H1 (cell line): ENCODE results near the gene KIF26B. TPM values are rescaled to one million over a fixed set of nuclear protein-coding genes. Genes with fewer than 3 reads are reported as not detected.

Experiments
- CTCF ChIA-PET: fragments of 300-600 bp; sonication (Branson Sonifier 250); formaldehyde crosslinking; loops from one replicate; lab custom pipeline; 2021; ENCODE audit not compliant: partially characterized antibody; lab: Charles Lee
- POLR2A ChIA-PET: fragments of 300-600 bp; sonication (Branson Sonifier 250); formaldehyde crosslinking; loops from one replicate; lab custom pipeline; 2021; ENCODE audit warnings: inconsistent platforms; ENCODE audit not compliant: partially characterized antibody; lab: Charles Lee
- DNase-seq, 2 experiments: peaks; one replicate each; pipeline versions ENCODE4 v3.0.0 to v3.0.0-alpha.2; 2010 to 2022; ENCODE audit warnings: low spot score in 2 of 2, low read depth in 1 of 2, mixed read lengths in 1 of 2
- FAIRE-seq: peaks from 2 replicates; lab custom pipeline; 2011; peaks lifted over from hg19 to GRCh38; lab: Jason Lieb, UNC
- H2AFZ ChIP-seq: 2 replicates; pipeline ENCODE4 v1.8.1; 2012; ENCODE audit warnings: low read length, inconsistent platforms
- H2AK5ac ChIP-seq: 2 replicates; pipeline ENCODE4 v1.6.1; 2013; ENCODE audit warnings: low read depth, low read length
- H2BK120ac ChIP-seq: replicated peaks from 2 replicates; pipeline ENCODE3; 2013; ENCODE audit warnings: low read depth, low read length, inconsistent platforms
- H2BK12ac ChIP-seq: 2 replicates; pipeline ENCODE4 v1.6.1; 2013; ENCODE audit warnings: low read depth, low read length
- H2BK15ac ChIP-seq: 2 replicates; pipeline ENCODE4 v1.6.1; 2013; ENCODE audit warnings: low read length
- H2BK20ac ChIP-seq: 2 replicates; pipeline ENCODE4 v1.6.1; 2013; ENCODE audit warnings: low read length
- H2BK5ac ChIP-seq: 2 replicates; pipeline ENCODE4 v1.6.1; 2013; ENCODE audit warnings: low read depth, low read length
- H3K14ac ChIP-seq: 2 replicates; pipeline ENCODE4 v1.6.1; 2013; ENCODE audit warnings: inconsistent platforms; ENCODE audit not compliant: insufficient read length
- H3K18ac ChIP-seq: 2 replicates; pipeline ENCODE4 v1.6.1; 2013; ENCODE audit warnings: low read length; ENCODE audit errors: extremely low read depth
- H3K23ac ChIP-seq: 2 replicates; pipeline ENCODE4 v1.6.1; 2013; ENCODE audit warnings: inconsistent platforms; ENCODE audit not compliant: insufficient read length
- H3K23me2 ChIP-seq: 2 replicates; pipeline ENCODE4 v1.6.1; 2013; ENCODE audit warnings: low read depth, low read length
- H3K27ac ChIP-seq: 2 replicates; pipeline ENCODE4 v1.6.1; 2011; ENCODE audit warnings: low read depth, low read length, inconsistent platforms
- H3K27me3 ChIP-seq, 4 experiments: replicated peaks in 1 of 4; 1 replicate in 1 of 4; 2 replicates in 3 of 4; pipeline versions ENCODE4 v1.6.1 to v1.8.1; 2011 to 2013; ENCODE audit warnings: low read length in 3 of 4, mild to moderate bottlenecking in 3 of 4, inconsistent platforms in 2 of 4, mixed read lengths in 2 of 4, moderate library complexity in 1 of 4; ENCODE audit not compliant: control insufficient read depth in 3 of 4, insufficient read depth in 3 of 4; ENCODE audit errors: extremely low read depth in 1 of 4
- H3K36me3 ChIP-seq, 4 experiments: 2 replicates each; pipeline versions ENCODE4 v1.6.1 to v1.8.1; 2011 to 2013; ENCODE audit warnings: mild to moderate bottlenecking in 4 of 4, low read length in 3 of 4, moderate library complexity in 2 of 4, control low read depth in 1 of 4, inconsistent platforms in 1 of 4; ENCODE audit not compliant: insufficient read depth in 4 of 4, control insufficient read depth in 2 of 4
- H3K4ac ChIP-seq: replicated peaks from 2 replicates; pipeline ENCODE3; 2013; ENCODE audit warnings: low read length, low read depth, mixed read lengths, inconsistent platforms; ENCODE audit not compliant: insufficient read length
- H3K4me1 ChIP-seq, 4 experiments: replicated peaks in 1 of 4; 1 replicate in 1 of 4; 2 replicates in 3 of 4; pipeline versions ENCODE4 v1.6.1 to v1.8.1; 2011 to 2013; ENCODE audit warnings: low read length in 3 of 4, inconsistent platforms in 2 of 4, mixed read lengths in 1 of 4; ENCODE audit not compliant: insufficient read depth in 4 of 4, control insufficient read depth in 3 of 4
- H3K4me2 ChIP-seq, 2 experiments: 2 replicates each; pipeline versions ENCODE4 v1.6.1 to v1.8.1; 2011 to 2013; ENCODE audit warnings: low read depth in 2 of 2, low read length in 2 of 2, control low read depth in 1 of 2, inconsistent platforms in 1 of 2, mild to moderate bottlenecking in 1 of 2; ENCODE audit not compliant: insufficient read depth in 1 of 2
- H3K4me3 ChIP-seq, 4 experiments: fragments of 200-600, 300-600 bp in 1 of 4; sonication (generic), shearing (Covaris generic), sonication (Bioruptor Twin) in 1 of 4; 2 replicates each; pipeline versions ENCODE4 v1.5.1 to v1.8.1; 2011 to 2016; ENCODE audit warnings: low read length in 4 of 4, low read depth in 3 of 4, control low read depth in 2 of 4, inconsistent platforms in 2 of 4, mild to moderate bottlenecking in 2 of 4, mixed read lengths in 1 of 4, moderate library complexity in 1 of 4; ENCODE audit not compliant: insufficient read depth in 2 of 4; ENCODE audit errors: extremely low read depth in 1 of 4
- H3K56ac ChIP-seq: replicated peaks from 2 replicates; pipeline ENCODE3; 2013; ENCODE audit warnings: low read depth, mild to moderate bottlenecking, mixed read lengths, low read length, inconsistent platforms; ENCODE audit not compliant: insufficient read length
- H3K79me1 ChIP-seq: 2 replicates; pipeline ENCODE4 v1.6.1; 2013; ENCODE audit warnings: low read depth, low read length, control low read depth
- H3K79me2 ChIP-seq, 2 experiments: 2 replicates each; pipeline versions ENCODE4 v1.6.1 to v1.8.1; 2012 to 2013; ENCODE audit warnings: low read length in 2 of 2, mild to moderate bottlenecking in 2 of 2, inconsistent platforms in 1 of 2; ENCODE audit not compliant: insufficient read depth in 2 of 2, control insufficient read depth in 1 of 2
- H3K9ac ChIP-seq, 4 experiments: replicated peaks in 1 of 4; 1 replicate in 1 of 4; 2 replicates in 3 of 4; pipeline versions ENCODE4 v1.6.1 to v1.8.1; 2011 to 2013; ENCODE audit warnings: low read depth in 3 of 4, low read length in 3 of 4, control low read depth in 2 of 4, mild to moderate bottlenecking in 2 of 4, moderate library complexity in 2 of 4, inconsistent platforms in 1 of 4; ENCODE audit errors: extremely low read depth in 1 of 4
- H3K9me3 ChIP-seq, 2 experiments: 2 replicates each; pipeline versions ENCODE4 v1.6.1 to v1.8.1; 2012 to 2013; ENCODE audit warnings: mild to moderate bottlenecking in 2 of 2, moderate library complexity in 2 of 2, control low read depth in 1 of 2, inconsistent platforms in 1 of 2, low read depth in 1 of 2, low read length in 1 of 2, mixed read lengths in 1 of 2; ENCODE audit not compliant: insufficient read depth in 2 of 2
- H4K20me1 ChIP-seq, 2 experiments: replicated peaks in 1 of 2; 2 replicates each; pipeline versions ENCODE3 to v1.8.1; 2011 to 2013; ENCODE audit warnings: inconsistent platforms in 2 of 2, low read length in 2 of 2, mild to moderate bottlenecking in 1 of 2; ENCODE audit not compliant: insufficient read depth in 2 of 2, control insufficient read depth in 1 of 2
- H4K5ac ChIP-seq: 2 replicates; pipeline ENCODE4 v1.6.1; 2013; ENCODE audit warnings: low read length, low read depth, mixed read lengths, inconsistent platforms; ENCODE audit not compliant: insufficient read length
- H4K8ac ChIP-seq: 2 replicates; pipeline ENCODE4 v1.8.0; 2013; ENCODE audit warnings: mild to moderate bottlenecking, moderate library complexity, low read length, inconsistent platforms; ENCODE audit not compliant: insufficient read depth; ENCODE audit errors: extremely low read depth
- H4K91ac ChIP-seq: replicated peaks from 2 replicates; pipeline ENCODE3; 2013; ENCODE audit warnings: low read length, mixed read lengths, inconsistent platforms; ENCODE audit not compliant: insufficient read length
- CHD2 ChIP-seq: IDR thresholded peaks from 2 replicates; pipeline ENCODE4 v1.6.1; 2012; ENCODE audit warnings: low read length, improper control_type of control experiment
- HDAC6 ChIP-seq: IDR thresholded peaks from one replicate; pipeline ENCODE4 v1.7.1; 2012; ENCODE audit warnings: low read depth, mild to moderate bottlenecking, inconsistent platforms, low read length, moderate library complexity
- KDM5A ChIP-seq: fragments of 200-600 bp; IDR thresholded peaks from 2 replicates; pipeline ENCODE4 v1.7.1; 2012; ENCODE audit warnings: mild to moderate bottlenecking, low read length, inconsistent platforms, mixed read lengths
- POU5F1 ChIP-seq: IDR thresholded peaks from 2 replicates; pipeline ENCODE4 v1.6.1; 2011; ENCODE audit warnings: low read depth, mild to moderate bottlenecking, low read length, moderate library complexity
- RBBP5 ChIP-seq: IDR thresholded peaks from 2 replicates; pipeline ENCODE4 v1.7.1; 2012; ENCODE audit warnings: low read depth, mild to moderate bottlenecking, inconsistent platforms, low read length, moderate library complexity, borderline replicate concordance
- RXRA ChIP-seq: IDR thresholded peaks from 2 replicates; pipeline ENCODE4 v1.6.1; 2011; ENCODE audit warnings: low read depth, mild to moderate bottlenecking, low read length, moderate library complexity; ENCODE audit not compliant: insufficient read depth
- SIN3A ChIP-seq, 2 experiments: IDR thresholded peaks in 1 of 2; conservative IDR thresholded peaks in 1 of 2; 2 replicates each; pipeline ENCODE4 v1.6.1; 2011 to 2012; ENCODE audit warnings: low read length in 2 of 2, improper control_type of control experiment in 1 of 2, low read depth in 1 of 2, mild to moderate bottlenecking in 1 of 2
- SIX5 ChIP-seq: IDR thresholded peaks from 2 replicates; pipeline ENCODE4 v1.6.1; 2011; ENCODE audit warnings: mild to moderate bottlenecking, low read depth, low read length
- SRF ChIP-seq: IDR thresholded peaks from 2 replicates; pipeline ENCODE4 v1.6.1; 2011; ENCODE audit warnings: mild to moderate bottlenecking, low read depth, low read length, moderate library complexity
- WGBS, 2 experiments: shearing (Covaris generic) in 1 of 2; methylation state at CpG; one replicate each; pipeline versions ENCODE4 v1.1.6 to v1.1.7; 2013 to 2015; ENCODE audit warnings: low lambda C conversion rate in 2 of 2, mixed read lengths in 2 of 2, inconsistent platforms in 1 of 2, low coverage in 1 of 2, missing lambda C conversion rate in 1 of 2; ENCODE audit not compliant: insufficient replicate concordance in 2 of 2, insufficient coverage in 1 of 2, insufficient read length in 1 of 2; ENCODE audit errors: extremely low coverage in 1 of 2, missing lambda C conversion rate in 1 of 2; 5-methylcytosine and 5-hydroxymethylcytosine counted together
- polyA plus RNA-seq, 7 experiments: library from polyadenylated mRNA; depleted of rRNA in 3 of 7; stranded (reverse) in 5 of 7; unstranded in 2 of 7; fragments of >200 nt in 5 of 7; fragments of 200-250 nt in 2 of 7; gene quantifications; 1 replicate in 5 of 7; 2 replicates in 1 of 7; 4 replicates in 1 of 7; pipeline versions ENCODE4 v1.2.1 to v1.2.3, GENCODE V29; 2011 to 2013; ENCODE audit warnings: missing spikeins in 2 of 7, mixed read lengths in 2 of 7
- total RNA-seq: library from RNA; stranded (reverse); fragmentation: NEBNext Ultra II Directional; extraction: Animal tissue kit (Norgen Biotek cat#: 25700); gene quantifications from 2 replicates; pipeline ENCODE4 v1.2.1, GENCODE V29; 2021
- TF ChIP-seq, protein P1 (sequence below): IDR thresholded peaks from 2 replicates; pipeline ENCODE4 v1.6.1; 2012; ENCODE audit warnings: inconsistent platforms

KIF26B gene
- total and polyA plus RNA-seq, 2 of the 8 experiments (the other 6 are each of a cell fraction or from before 2014, with no cell fraction given): 0.06 to 0.28 TPM

GRCh38 chr1:245310571-245311531 is 156.1 kb downstream of the KIF26B start:
- Histone ChIP-seq H2BK20ac (peak overlapping the region; percentile 75), H3K9ac (no peak overlapping the region), H3K23me2 (no peaks in the 10 kb centered on the region), H2BK5ac (no peak overlapping the region), H3K14ac (no peak overlapping the region), H2BK15ac (peak overlapping the region; percentile 89; the same call in 1 of the 2 replicates), H3K56ac (no peak overlapping the region), H2BK120ac (no peak overlapping the region), H3K27me3 (no peaks in the 10 kb centered on the region), H3K36me3 (no peaks in the 10 kb centered on the region), H2BK12ac (no peak overlapping the region; the same call in 1 of the 2 replicates), H4K20me1 (no peaks in the 10 kb centered on the region), H3K4me3 (no peak overlapping the region), H3K18ac (no peak overlapping the region), H3K4me1 (peaks cover 4 to 11% (median 6%) of the 10 kb centered on the region in 4 experiments; a peak in 6 of 7 replicates), H3K79me1 (no peaks in the 10 kb centered on the region), H3K4me2 (peak overlapping the region in 1 of 2 experiments; percentile 28; a peak in 2 of 4 replicates), H3K27ac (no peak overlapping the region), H2AK5ac (no peak overlapping the region), H3K4ac (no peak overlapping the region), H4K91ac (no peak overlapping the region), H2AFZ (peak overlapping the region; percentile 85), H4K8ac (peak overlapping the region; percentile 45; the same call in 1 of the 2 replicates), H4K5ac (no peak overlapping the region), H3K23ac (no peak overlapping the region), H3K9me3 (no peaks in the 10 kb centered on the region), H3K79me2 (no peaks in the 10 kb centered on the region)
- FAIRE-seq: no peak
- WGBS, 2 experiments: 61% methylated on average over 22 of the region's 22 CpGs; no CpG with 5 or more reads in 1 of the 2 experiments
- ChIA-PET CTCF (interaction anchor here (0.6 to 1.4 kb wide), 9 partner anchors 12 to 662 kb away, joined by 3 to 4 read pairs (median 3); no protein-coding TSS in a partner anchor), POLR2A (no interaction called here)
- no peak for DNase-seq
- TF ChIP-seq RBBP5: no peak
- no peak for TF ChIP-seq RXRA
- TF ChIP-seq SIN3A (conservative IDR thresholded peaks at IDR 0.05 in 1 of 2, IDR thresholded peaks at IDR 0.05 in 1 of 2; ENCODE audit: low read depth in 1 of 2, low read length in 2 of 2): no peak
- TF ChIP-seq SRF: no peak
- no peak for TF ChIP-seq HDAC6
- no peak for TF ChIP-seq CHD2
- no peak for TF ChIP-seq POU5F1
- TF ChIP-seq KDM5A: no peak
- TF ChIP-seq SIX5: no peak
- TF ChIP-seq, protein P1, sequence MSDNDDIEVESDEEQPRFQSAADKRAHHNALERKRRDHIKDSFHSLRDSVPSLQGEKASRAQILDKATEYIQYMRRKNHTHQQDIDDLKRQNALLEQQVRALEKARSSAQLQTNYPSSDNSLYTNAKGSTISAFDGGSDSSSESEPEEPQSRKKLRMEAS: peak; percentile 92
